Superior temporal gyrus (tissue), 1 donor: ENCODE results near the gene COX8A.
"Not testable (repeated sequence)": the region's sequence is repeated elsewhere in the genome, so short reads cannot be mapped to it uniquely, and the experiment has no call there.

Source experiments
- DNase-seq: peaks from one replicate; pipeline ENCODE4 v3.0.0-alpha.2; 2016; ENCODE audit errors: extremely low spot score

COX8A gene

GRCh38 chr11:63974259-63975143 is at the start of gene COX8A:
Gene COX8A (plus strand): TSS chr11:63974620. CDS start chr11:63974681, 61 bp downstream.
- DNase-seq, result peak; percentile 100

- DNase-seq, result no peak
Observed at GRCh38 chr11:63929616-63930015, 44.8 kb upstream of the COX8A start.

DNA sequence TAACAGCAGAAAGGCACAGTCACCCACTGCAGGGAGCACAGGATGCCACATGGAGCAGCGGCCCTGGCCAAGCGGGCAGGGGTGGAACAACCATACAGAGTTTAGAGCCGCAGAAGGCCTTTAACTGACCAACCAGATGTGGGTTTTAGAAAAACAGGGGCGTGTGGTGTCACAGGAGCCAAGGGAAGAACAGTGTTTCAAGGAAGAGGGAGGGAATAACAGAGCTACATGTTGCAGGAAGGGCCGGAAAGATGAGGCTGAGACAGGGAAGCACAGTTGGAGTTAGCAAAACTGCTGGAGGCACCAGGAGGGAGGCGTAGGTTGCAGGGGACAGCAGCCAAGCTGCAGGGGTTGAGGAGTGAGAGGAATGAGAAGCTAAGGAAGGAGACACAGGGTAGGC is 43.4 kb upstream of the COX8A start:
- no peak for DNase-seq

GRCh38 chr11:63931876-63932275 is 42.5 kb upstream of the COX8A start:
- DNase-seq, result peak; percentile 48

- DNase-seq, result no peak
Observed at GRCh38 chr11:63933459-63933858, 41.0 kb upstream of the COX8A start.

- no peak for DNase-seq
Observed at GRCh38 chr11:63937713-63938478, 36.5 kb upstream of the COX8A start.

- DNase-seq, result peak; percentile 81
Observed at GRCh38 chr11:63938479-63939396, 35.7 kb upstream of the COX8A start, which contains the start of gene NAA40. Gene NAA40 (plus strand): TSS chr11:63939002. CDS start chr11:63939097, 95 bp downstream.

- no peak for DNase-seq
Observed at GRCh38 chr11:63939397-63939891, 35.0 kb upstream of the COX8A start.

- DNase-seq, result peak; percentile 15
Observed at GRCh38 chr11:63940786-63941185, 33.6 kb upstream of the COX8A start.

DNA sequence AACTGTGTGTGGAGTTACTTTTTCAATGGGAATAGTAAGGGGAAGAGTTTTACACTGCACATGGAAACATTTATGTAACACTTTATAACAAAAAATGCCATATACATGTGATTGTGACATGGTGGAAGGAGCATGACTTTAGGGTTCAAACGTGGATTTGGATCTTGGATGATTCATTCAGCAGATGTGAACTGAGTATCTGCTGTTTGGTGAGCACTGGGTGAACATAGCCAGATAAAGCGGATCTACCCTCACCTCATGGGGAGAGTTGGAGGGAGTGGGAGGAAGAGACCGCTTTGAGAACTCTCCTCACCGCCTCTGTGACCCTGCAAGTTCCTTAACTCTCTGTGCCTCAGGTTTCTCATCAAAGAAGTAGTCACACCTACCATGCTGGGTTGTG is 32.5 kb upstream of the COX8A start:
- DNase-seq, result no peak

GRCh38 chr11:63942803-63943202 is 31.6 kb upstream of the COX8A start:
- no peak for DNase-seq

DNA sequence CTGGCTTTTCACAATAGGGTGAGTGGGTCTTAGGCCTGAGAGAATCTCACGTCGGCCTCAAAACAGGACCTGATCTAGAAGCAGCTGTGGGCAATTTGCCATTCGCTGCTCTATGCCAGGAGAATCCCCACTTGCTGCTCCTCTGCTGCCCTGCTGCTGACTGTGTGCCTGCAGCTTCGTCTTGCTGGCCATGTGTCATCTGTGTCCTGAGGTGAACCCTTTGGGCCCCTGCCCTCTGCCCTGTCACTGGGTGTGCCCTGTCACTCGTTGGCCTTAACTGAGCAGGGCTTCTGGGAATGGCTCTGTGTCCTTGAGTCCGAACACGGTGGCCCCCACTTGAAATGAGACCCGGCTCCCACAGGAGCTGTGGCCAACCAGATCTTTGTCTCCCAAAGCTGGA is 29.4 kb upstream of the COX8A start:
- DNase-seq, result no peak

GRCh38 chr11:63945477-63946163 is 28.8 kb upstream of the COX8A start:
- peak; percentile 90 for DNase-seq

DNA sequence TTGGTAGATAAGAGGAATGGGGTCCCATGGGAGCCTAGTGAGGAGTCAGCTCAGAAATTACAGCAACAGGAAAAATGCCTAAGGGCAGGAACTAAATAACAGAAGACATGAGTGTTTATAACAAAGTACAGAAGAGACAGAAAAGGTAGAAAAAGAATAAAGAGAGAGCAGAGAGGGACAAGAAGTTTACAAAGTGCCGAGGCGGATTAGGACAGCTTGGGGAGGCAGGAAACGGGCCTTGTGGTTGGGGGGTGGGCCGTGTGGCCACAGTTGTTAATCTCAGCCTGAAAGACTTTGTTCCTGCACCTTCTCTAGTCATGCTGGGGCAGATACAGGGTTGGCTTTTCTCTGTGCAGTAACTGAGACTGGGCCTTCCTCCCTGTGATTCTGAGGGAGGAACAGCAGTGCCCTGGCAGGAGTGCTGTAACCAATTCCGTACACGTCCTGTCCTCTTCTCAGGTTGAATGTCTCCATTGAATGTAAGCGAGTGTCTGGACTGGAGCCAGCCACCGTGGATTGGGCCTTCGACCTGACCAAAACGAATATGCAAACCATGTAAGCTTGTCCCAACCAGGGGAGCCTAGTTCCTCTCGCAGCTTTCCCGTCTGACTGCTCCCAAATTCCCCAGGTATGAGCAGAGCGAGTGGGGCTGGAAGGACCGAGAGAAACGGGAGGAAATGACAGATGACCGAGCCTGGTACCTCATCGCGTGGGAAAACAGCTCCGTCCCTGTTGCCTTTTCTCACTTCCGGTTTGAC is 22.5 kb upstream of the COX8A start:
- DNase-seq, result no peak

DNA sequence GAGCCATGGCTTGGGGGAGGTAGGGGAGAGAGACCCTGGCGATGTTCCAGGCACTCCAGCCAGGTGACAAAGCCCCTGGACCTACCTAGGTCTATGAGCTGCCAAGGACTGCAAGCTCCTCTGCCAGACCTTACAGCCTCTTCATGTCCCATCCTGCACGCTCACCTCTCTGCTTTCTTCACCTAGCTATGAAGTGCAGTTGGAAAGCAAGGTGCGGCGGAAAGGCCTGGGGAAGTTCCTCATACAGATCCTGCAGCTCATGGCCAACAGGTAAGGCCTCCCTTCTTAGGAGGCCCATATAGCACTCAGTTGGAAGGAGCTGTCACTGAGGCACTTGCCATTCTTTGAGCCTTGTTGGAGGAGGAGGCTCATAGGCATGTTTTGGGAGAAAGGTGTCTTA is 21.9 kb upstream of the COX8A start:
- DNase-seq, result no peak

- DNase-seq, result no peak
Observed at GRCh38 chr11:63958008-63958407, 16.4 kb upstream of the COX8A start.

- no peak for DNase-seq
Observed at GRCh38 chr11:63961608-63962412, 12.6 kb upstream of the COX8A start.

DNA sequence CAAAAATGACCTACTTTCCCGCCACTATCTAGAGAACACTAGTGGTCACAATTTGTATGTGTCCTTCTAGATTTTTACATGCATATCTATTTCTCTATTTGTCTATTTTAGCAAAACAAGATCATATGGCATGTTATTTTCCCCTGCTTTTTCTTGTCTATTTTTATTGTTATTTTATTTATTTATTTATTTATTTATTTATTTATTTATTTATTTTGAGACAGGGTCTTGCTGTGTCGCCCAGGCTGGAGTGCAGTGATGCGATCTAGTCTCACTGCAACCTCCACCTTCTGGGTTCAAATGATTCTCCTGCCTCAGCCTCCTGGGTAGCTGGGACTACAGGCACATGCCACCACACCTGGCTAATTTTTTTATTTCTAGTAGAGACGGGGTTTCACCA is 10.5 kb upstream of the COX8A start:
- not testable (repeated sequence) for DNase-seq

DNA sequence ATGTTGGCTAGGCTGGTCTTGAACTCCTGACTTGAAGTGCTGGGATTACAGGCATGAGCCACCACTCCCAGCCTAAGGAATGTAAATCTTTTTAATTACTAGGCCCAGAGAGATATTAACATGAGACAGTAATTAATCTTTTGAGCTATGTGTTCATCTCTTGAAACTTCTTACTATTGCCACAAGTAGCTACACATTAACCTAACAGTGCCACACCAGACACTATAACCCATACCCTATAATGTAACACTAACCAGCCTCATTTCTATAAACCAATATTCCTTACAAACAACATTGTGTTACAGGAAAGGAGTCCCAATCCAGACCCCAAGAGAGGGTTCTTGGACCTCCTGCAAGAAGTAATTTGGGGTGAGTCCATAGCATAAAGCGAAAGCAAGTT is 8.0 kb upstream of the COX8A start:
- no peak for DNase-seq
